ENCODE data around the gene GALNT9.

The GALNT9 gene

DNA sequence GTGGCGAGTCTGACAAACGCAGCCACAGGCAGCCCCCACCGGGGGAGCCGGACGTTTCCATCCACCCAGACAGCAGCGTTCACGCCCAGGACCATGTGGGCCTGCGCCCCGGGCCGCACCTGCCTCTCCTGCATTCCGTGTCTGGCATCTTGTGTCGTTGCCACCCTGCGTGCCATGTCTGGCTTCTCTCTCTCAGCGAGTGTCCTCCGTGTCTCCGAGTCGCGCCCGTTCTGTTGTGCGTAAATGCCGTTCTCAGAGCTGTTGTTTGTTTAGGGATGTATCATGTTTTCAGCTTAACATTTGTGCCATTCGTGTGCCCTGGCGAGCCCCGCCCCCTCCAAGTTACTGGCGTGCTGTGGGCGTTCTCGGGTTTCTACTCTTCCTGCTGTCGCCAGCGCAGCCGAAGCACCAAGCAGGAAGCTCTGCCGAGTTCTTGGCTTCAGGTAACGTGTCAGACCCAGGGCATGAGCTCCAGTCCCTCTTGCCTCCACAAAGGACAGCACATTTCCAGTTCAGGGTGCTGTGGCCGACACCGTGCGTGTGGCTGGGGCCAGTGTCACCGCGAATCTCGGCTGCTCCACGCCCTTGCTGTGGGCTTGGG lies 150.5 kb downstream of the GALNT9 start:
- DNase-seq = no peak

- DNase-seq = peak in 1 of 2 donors; percentile 53
Measured at GRCh38 chr12:132178316-132178715, 151.1 kb downstream of the GALNT9 start.

DNA sequence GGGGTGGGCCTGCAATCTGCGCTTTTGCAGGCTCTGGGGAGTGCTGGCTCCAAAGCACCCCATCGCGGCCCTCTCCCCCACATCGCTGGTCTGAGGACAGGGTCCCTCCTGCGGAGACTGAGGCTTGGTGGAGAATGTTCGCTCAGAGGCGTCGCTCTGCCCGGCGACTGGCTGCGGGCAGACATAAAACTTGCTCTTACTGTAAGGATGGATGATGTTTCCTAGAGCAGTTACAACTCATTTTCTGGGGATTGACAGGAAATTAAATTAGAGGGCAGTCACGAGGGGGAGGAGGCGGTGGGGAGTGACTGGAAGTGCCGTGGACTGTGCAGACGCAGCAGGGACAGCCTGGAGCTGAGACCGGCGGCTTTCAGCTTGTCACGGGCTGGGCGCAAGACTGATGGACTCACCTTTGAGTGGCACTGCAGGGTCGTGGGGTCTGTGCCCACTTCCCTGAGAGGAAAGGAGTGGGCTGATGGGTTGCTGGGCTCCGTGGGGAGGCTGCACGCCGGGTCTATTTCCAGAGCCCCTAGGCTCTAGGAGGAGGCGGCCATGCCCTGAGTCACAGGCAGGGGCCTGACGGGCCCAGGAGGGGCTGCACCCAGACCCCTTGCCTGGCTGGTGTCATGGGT lies 152.4 kb downstream of the GALNT9 start:
- no peak for DNase-seq

- DNase-seq = no peak
Measured at GRCh38 chr12:132176385-132176919, 152.9 kb downstream of the GALNT9 start.

DNA sequence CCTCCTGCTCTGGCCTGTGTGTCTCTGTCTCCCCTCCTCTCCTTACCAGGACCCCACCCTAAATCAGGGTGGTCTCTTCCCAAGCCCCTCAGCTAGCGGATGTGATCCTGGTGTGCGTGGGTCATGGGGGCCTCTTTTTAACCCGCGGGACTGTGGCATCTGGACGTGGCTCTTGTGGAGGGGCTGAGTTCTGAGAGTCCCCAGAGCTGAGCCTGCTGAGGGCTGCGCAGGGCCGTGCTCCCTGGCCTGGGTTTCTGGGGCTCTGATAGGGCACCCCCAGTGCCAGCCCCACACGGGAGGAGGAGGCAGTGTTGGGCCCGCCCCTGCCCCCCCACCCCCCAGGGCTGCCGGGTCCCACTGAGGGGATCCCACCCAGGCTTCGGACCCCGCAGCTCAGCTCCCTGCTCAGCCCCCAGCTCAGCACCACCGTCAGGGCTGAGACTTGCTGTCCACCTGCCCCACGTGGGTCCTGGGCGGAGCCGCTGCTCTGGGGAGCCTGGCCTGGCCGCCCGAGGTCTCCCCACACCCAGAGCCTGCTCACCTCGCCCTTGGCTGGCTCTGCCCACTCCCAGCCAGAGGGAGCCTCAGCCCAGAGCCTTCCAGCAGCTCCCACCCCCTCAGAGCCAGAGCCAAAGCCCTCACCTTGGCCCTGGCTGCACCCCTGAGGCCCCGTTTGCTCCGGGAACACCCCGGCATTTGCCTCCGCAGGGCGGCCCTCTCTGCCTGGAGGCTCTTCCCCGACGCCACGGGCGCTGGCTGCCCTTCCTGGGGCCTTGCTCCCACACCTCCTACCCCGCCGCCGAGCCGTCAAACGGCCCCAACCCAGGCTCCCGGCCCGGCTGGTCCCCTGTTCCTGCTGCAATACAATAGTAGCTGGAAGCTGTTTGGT lies 153.6 kb downstream of the GALNT9 start:
- no peak for DNase-seq

DNA sequence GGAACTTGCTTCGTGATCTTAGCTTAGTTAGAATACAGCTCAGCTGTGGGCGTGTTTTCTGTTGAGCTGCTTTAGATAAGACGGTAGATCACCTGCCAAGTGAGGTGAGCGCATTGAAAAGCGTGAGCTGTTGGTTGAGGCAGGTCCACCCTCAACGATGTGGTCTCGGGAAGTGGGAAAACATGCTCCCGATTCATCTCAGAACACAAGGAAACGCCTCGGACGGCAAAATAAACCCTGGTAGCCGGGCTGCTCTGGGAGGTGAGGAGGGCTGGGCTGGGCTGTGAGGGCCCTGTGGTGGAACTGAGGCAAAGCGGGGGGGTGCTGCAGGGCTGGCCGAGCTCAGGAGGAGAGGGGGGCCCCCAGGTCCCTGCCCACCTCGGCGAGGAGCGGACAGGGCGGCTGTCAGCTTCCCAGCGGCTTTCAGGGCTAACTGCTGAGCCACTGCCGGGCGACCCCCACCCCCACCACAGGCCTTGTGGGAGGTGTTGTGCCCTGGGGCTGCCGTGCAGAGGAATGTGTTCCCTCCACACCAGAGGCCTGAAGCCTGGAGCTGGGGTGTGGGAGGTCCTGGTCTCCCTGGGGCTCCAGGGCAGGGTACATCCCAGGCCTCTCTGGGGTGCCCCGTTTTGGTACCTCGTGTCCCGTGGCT lies 154.4 kb downstream of the GALNT9 start:
- DNase-seq = no peak

DNA sequence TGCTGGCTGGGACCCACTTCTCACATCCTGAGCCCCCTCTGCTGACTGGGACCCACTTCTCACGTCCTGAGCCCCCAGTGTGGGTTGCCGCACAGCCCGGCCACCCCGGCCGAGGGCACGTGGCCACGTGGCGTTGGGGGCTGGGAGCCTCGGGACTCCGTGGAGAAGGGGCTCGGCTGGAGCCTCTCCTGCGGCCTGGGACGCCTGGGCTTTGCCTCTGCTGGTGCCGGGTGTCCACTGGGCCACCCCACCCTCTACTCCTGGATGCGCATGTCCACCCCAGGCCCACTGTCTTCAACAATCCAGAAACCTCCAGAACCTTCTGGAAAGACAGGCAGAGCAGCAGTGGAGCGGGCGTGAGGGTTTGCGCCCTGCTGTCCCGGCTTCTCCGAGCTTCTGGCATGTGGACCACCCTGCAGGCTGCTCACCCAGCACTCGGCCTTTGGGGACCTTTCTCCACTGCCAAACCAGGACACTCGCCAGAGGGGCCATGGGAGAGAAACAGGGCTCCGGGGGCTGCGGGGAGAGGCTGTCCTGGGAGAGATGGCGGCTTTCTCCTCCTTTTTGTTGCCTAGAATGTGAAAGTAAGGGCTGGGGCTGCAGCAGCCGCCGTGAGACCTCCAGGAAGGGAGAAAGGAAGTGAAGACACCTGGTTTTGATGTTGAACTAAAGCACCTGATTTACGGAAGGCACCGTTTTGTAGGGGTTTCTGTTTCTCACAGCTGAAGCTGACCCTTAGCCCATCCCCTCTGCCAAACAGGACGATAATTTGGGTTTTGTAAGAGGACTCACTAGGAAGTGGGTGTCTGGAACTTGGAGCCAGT lies 155.2 kb downstream of the GALNT9 start:
- DNase-seq = no peak

- no peak for DNase-seq
Measured at GRCh38 chr12:132173135-132174014, 156.0 kb downstream of the GALNT9 start.

DNA sequence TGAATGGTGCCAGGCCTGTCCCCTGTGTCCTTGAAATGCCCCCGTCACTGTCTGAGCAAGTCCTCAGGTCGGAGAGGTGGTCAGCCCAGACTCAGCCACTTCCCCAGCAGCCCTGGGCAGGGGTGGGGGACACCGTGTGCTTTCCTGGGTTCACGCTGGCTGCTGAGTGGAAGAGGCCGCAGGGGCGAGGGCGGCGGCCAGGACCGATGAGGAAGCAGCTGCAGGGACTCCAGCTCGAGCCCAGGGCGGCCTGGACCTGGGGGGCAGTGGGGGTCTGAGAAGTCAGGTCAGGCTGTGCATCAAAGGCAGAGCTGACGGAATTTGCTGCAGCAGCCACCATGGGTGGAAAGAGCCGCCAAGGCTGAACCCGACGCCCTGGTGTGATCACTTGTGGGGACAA lies 156.8 kb downstream of the GALNT9 start:
- DNase-seq = no peak

- DNase-seq = no peak
Measured at GRCh38 chr12:132171968-132172521, 157.3 kb downstream of the GALNT9 start.

DNA sequence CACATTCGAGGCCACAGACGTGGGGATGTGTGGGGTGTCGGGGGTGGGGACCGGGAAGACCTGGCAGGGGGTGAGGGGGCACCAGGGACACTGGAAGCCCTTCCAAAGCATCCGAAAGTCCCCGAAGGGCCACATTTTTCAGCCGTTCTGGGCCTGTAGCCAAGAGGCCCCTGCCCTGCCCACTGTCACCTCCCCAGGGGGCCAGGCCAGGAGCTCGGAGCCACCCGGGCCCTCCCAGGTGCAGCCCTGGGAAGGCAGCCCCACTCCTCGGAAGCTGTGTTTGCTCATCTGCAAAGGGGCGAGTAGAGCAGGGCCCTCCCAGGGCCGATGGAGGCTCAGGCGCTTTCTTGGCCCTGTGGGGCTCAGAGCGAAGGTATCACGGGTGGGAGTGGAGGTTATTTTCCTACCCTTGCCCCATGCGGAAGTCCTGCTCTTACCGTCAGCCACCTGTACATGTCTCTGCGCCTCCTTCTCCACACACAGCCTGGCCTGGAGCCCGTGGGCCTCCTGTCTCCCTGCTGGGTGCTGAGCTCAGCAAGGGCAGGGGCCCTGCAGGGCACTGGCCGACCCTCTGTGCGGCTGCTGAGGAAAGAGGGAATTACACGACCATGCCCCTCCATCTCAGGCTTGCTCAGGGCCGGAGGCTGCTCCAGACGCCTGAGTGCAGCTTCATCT lies 158.0 kb downstream of the GALNT9 start:
- no peak for DNase-seq

GRCh38 chr12:132170637-132171292 lies 158.6 kb downstream of the GALNT9 start:
- no peak for DNase-seq

GRCh38 chr12:132170094-132170636 lies 159.2 kb downstream of the GALNT9 start:
- no peak for DNase-seq

- no peak for DNase-seq
Measured at GRCh38 chr12:132169376-132169775, 160.0 kb downstream of the GALNT9 start.

DNA sequence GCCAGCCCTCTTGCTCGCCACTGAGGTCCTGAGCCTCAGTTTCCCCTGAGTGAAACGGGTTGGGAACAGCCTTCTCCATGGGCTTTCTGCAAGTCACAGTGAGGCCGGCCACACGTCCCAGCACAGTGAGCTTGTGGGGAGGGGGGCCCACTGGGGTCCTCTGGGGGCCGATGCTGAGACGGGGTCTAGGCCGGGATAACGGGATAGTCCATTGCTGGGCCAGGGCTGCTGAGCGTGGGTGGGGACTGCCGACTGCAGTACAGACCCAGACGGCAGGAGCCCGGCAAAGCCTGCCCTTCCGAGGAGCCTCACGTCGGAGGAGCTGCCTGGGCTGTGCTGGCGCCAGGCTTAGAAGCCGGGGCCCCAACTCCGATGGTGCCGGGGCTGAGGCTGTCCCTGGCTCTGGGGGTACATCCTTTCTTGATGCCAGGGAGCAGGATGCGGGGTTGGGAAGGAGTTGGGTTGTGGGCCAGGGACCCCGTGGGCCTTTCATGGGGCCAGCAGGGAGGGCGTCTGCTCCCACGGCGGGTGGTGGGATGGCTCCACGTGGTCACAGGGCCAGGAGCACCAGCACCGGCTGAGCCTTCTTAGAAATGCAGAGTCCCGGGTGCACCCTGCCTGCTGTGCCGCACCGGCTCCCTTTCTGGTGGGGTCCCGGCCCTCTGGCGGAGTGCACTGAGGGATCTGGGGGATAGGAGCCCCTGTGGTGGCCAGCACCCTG lies 160.9 kb downstream of the GALNT9 start:
- no peak for DNase-seq

- no peak for DNase-seq
Measured at GRCh38 chr12:132167611-132168310, 161.6 kb downstream of the GALNT9 start.

GRCh38 chr12:132166801-132167591 lies 162.4 kb downstream of the GALNT9 start:
- DNase-seq = no peak

All from inflammatory macrophage treated with lipopolysaccharide for 1 hour (primary cell).